ENCODE results near the gene NR1H3. TPM values are rescaled to one million over a fixed set of nuclear protein-coding genes. Genes with fewer than 3 reads are reported as not detected.
"Not testable (repeated sequence)": the region's sequence is repeated elsewhere in the genome, so short reads cannot be mapped to it uniquely, and the experiment has no call there.

NR1H3 gene
- total and polyA plus RNA-seq, 10 of the 15 experiments (the other 5 are each of a cell fraction or from before 2014, with no cell fraction given) = 2.6 to 8.9 (median 4.5) TPM

- Histone ChIP-seq H3K4me3 (no peak overlapping the region), H3K9me3 (replicated peaks; ENCODE audit: control insufficient read depth, insufficient read depth, low read length) (no peaks in the 10 kb centered on the region), H3K27me3 (replicated peaks in 1 of 2; ENCODE audit: control insufficient read depth in 2 of 2, insufficient read depth in 2 of 2, low read length in 1 of 2) (no peaks in the 10 kb centered on the region), H3K79me2 (ENCODE audit: control insufficient read depth, insufficient read depth, low read length) (no peaks in the 10 kb centered on the region), H3K4me2 (ENCODE audit: control insufficient read depth, insufficient read depth) (no peak overlapping the region), H3K27ac (ENCODE audit: control insufficient read depth, insufficient read depth) (no peak overlapping the region), H2AFZ (ENCODE audit: control insufficient read depth, low read depth, low read length) (no peak overlapping the region), H3K4me1 (ENCODE audit: control insufficient read depth, insufficient read depth, low read length) (no peaks in the 10 kb centered on the region), H3K9ac (ENCODE audit: control insufficient read depth, insufficient read depth, low read length) (no peak overlapping the region), H3K36me3 (ENCODE audit: control insufficient read depth in 2 of 2, insufficient read depth in 2 of 2, low read length in 1 of 2) (peaks cover 10 to 21% of the 10 kb centered on the region in 2 experiments; a peak in 3 of 4 replicates), H4K20me1 (ENCODE audit: control insufficient read depth, insufficient read depth) (no peaks in the 10 kb centered on the region)
- FAIRE-seq (no peak), ATAC-seq (no peak), DNase-seq (ENCODE audit: low read depth, low spot score) (no peak)
- CTCF ChIA-PET = interaction anchor here (0.6 to 0.8 kb wide), 2 partner anchors 112 to 117 kb away, joined by 3 read pairs; no protein-coding TSS in a partner anchor
- in situ Hi-C loops (cut with MboI) = no loop called here
- 94% methylated on average over 5 of the region's 5 CpGs for WGBS (ENCODE audit: insufficient coverage, insufficient replicate concordance, low lambda C conversion rate, missing lambda C conversion rate)
- BruUV-seq (replicated peaks) = no TSS peak
- SMC1A ChIA-PET (ENCODE audit: uncharacterized antibody, unreplicated experiment) = no interaction called here
- TF ChIP-seq TCF3 (IDR thresholded peaks at IDR 0.05; ENCODE audit: borderline replicate concordance, insufficient read depth, low read depth, low read length) = no peak
- TF ChIP-seq PKNOX1 (IDR thresholded peaks at IDR 0.05) = no peak
- no peak for TF ChIP-seq CREB1 (IDR thresholded peaks at IDR 0.05; ENCODE audit: low read depth)
- no peak for TF ChIP-seq STAT3 (IDR thresholded peaks at IDR 0.05; ENCODE audit: low read depth, low read length)
- TF ChIP-seq NFYB (IDR thresholded peaks at IDR 0.05; ENCODE audit: insufficient read depth, low read depth, low read length) = no peak
- TF ChIP-seq GATAD2B (conservative IDR thresholded peaks at IDR 0.05; ENCODE audit: low read depth) = no peak
- no peak for TF ChIP-seq TAF1 (IDR thresholded peaks at IDR 0.05; ENCODE audit: borderline replicate concordance, low read depth, low read length)
- no peak for TF ChIP-seq RBBP5 (conservative IDR thresholded peaks at IDR 0.05)
- no peak for TF ChIP-seq BCL11A (IDR thresholded peaks at IDR 0.05; ENCODE audit: low read depth, low read length)
- no peak for TF ChIP-seq SMAD5 (IDR thresholded peaks at IDR 0.05; ENCODE audit: low read depth)
- no peak for TF ChIP-seq ESRRA (IDR thresholded peaks at IDR 0.05; ENCODE audit: low read length)
- TF ChIP-seq, protein P1, sequence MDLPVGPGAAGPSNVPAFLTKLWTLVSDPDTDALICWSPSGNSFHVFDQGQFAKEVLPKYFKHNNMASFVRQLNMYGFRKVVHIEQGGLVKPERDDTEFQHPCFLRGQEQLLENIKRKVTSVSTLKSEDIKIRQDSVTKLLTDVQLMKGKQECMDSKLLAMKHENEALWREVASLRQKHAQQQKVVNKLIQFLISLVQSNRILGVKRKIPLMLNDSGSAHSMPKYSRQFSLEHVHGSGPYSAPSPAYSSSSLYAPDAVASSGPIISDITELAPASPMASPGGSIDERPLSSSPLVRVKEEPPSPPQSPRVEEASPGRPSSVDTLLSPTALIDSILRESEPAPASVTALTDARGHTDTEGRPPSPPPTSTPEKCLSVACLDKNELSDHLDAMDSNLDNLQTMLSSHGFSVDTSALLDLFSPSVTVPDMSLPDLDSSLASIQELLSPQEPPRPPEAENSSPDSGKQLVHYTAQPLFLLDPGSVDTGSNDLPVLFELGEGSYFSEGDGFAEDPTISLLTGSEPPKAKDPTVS (IDR thresholded peaks at IDR 0.05; ENCODE audit: low read depth, low read length) = no peak
- TF ChIP-seq TARDBP (IDR thresholded peaks at IDR 0.05; ENCODE audit: borderline replicate concordance) = no peak
- TF ChIP-seq FOS (IDR thresholded peaks at IDR 0.05; ENCODE audit: borderline replicate concordance, extremely low read depth, insufficient read length) = no peak
- TF ChIP-seq SREBF1 (IDR thresholded peaks at IDR 0.05; ENCODE audit: low read length) = no peak
- no peak for TF ChIP-seq NFYA (IDR thresholded peaks at IDR 0.05; ENCODE audit: borderline replicate concordance, low read depth, low read length)
- no peak for TF ChIP-seq PAX8 (IDR thresholded peaks at IDR 0.05)
- no peak for TF ChIP-seq BHLHE40 (IDR thresholded peaks at IDR 0.05; ENCODE audit: borderline replicate concordance in 1 of 2, low read depth in 2 of 2, low read length in 1 of 2)
- RAD21 ChIA-PET (ENCODE audit: unreplicated experiment) = no interaction called here
- POLR2A ChIA-PET = no interaction called here
- intact Hi-C loops (cut with micrococcal nuclease; ENCODE audit: unreplicated experiment) = no loop called here
Observed at GRCh38 chr11:47314992-47315391, 57.2 kb downstream of the NR1H3 start.

GRCh38 chr11:47316501-47316900, 58.7 kb downstream of the NR1H3 start:
- H3K27me3 ChIP-seq (replicated peaks in 1 of 2; ENCODE audit: control insufficient read depth in 2 of 2, insufficient read depth in 2 of 2, low read length in 1 of 2); in situ Hi-C loops (cut with MboI); SMC1A ChIA-PET (ENCODE audit: uncharacterized antibody, unreplicated experiment); H3K9ac ChIP-seq (ENCODE audit: control insufficient read depth, insufficient read depth, low read length); BruUV-seq (replicated peaks); H3K4me3 ChIP-seq; FAIRE-seq; H3K27ac ChIP-seq (ENCODE audit: control insufficient read depth, insufficient read depth); RAD21 ChIA-PET (ENCODE audit: unreplicated experiment); H3K79me2 ChIP-seq (ENCODE audit: control insufficient read depth, insufficient read depth, low read length); H4K20me1 ChIP-seq (ENCODE audit: control insufficient read depth, insufficient read depth); H3K4me2 ChIP-seq (ENCODE audit: control insufficient read depth, insufficient read depth); ATAC-seq; H3K9me3 ChIP-seq (replicated peaks; ENCODE audit: control insufficient read depth, insufficient read depth, low read length); H2AFZ ChIP-seq (ENCODE audit: control insufficient read depth, low read depth, low read length); intact Hi-C loops (cut with micrococcal nuclease; ENCODE audit: unreplicated experiment); DNase-seq (ENCODE audit: low read depth, low spot score); H3K4me1 ChIP-seq (ENCODE audit: control insufficient read depth, insufficient read depth, low read length): not testable (repeated sequence)
- 94% methylated on average over 8 of the region's 8 CpGs for WGBS (ENCODE audit: insufficient coverage, insufficient replicate concordance, low lambda C conversion rate, missing lambda C conversion rate)
- H3K36me3 ChIP-seq (ENCODE audit: control insufficient read depth in 2 of 2, insufficient read depth in 2 of 2, low read length in 1 of 2) = peaks cover 5 to 21% of the 10 kb centered on the region in 2 experiments; a peak in 3 of 4 replicates
- ChIA-PET POLR2A (interaction anchor here (0.6 kb wide), 1 partner anchor 22 kb away, joined by 5 read pairs; no protein-coding TSS in a partner anchor), CTCF (interaction anchor here (0.6 kb wide), 1 partner anchor 30 kb away, joined by 4 read pairs; no protein-coding TSS in a partner anchor)

Data from GM12878 (cell line).